HG02973 (cell line): ENCODE results near the gene PRSS16.
"Not testable (repeated sequence)": the region's sequence is repeated elsewhere in the genome, so short reads cannot be mapped to it uniquely, and the experiment has no call there.

Experiments used
- ATAC-seq: cut with Tn5 transposase; IDR thresholded peaks from one replicate; pipeline ENCODE4 v1.9.1; 2021; ENCODE audit warnings: moderate library complexity; ENCODE audit not compliant: unreplicated experiment

PRSS16 gene

GRCh38 chr6:27247133-27247836 is at the start of gene PRSS16:
Gene PRSS16 (plus strand): TSS chr6:27247701. CDS start chr6:27247738, 37 bp downstream.
- no peak for ATAC-seq

- ATAC-seq: no peak
These were observed 41.9 kb upstream of the PRSS16 start for GRCh38 chr6:27205375-27206278.

- ATAC-seq: no peak
These were observed 40.7 kb upstream of the PRSS16 start for GRCh38 chr6:27206806-27207205.

- ATAC-seq: no peak
These were observed 39.5 kb upstream of the PRSS16 start for GRCh38 chr6:27208042-27208441.

DNA sequence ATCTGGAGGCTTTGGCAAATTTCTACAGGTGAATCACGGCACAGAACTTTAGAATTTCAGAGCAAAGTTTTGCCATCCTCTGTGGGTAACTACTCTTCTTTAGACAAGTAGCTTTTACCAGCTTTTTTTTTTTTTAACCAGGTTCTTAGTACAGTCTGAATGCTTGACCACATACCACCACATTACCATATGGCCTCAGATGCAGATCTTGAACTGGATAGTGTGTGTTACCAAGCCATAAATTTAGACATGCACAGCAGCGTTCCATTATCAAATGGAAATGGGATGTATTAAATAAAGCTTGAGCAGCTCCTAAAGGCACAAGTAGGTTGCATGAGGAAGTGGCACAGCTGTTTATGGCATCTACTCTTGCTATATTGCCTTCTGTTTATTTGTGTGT is 38.3 kb upstream of the PRSS16 start:
- no peak for ATAC-seq

DNA sequence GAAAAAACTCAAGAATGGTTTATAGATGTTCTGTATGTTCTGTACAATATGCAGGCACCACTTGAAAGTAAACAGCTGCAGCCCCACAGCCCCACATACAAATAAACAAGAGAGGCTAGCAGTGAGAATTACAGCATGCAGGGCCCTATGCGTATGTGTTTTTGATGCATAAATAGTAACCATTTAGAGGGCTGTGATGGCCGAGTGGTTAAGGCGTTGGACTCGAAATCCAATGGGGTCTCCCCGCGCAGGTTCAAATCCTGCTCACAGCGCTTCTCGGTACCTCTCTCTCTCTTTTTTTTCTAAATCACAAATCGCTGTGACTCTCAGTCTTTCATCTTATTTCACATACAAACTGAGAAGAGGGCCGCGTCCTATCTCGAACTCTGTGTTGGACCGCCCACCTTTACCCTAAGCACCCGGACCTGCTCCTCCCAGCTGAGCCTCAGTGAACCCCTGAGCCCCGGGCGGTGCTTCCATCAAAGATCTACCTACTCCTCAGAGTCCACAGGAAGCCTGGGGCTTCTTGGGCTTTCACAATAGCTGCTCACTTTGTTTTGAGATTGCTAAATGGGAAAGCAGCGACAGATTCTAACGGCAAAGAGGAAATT is 37.7 kb upstream of the PRSS16 start:
- ATAC-seq: no peak

GRCh38 chr6:27213091-27213517 is 34.4 kb upstream of the PRSS16 start:
- ATAC-seq: not testable (repeated sequence)

DNA sequence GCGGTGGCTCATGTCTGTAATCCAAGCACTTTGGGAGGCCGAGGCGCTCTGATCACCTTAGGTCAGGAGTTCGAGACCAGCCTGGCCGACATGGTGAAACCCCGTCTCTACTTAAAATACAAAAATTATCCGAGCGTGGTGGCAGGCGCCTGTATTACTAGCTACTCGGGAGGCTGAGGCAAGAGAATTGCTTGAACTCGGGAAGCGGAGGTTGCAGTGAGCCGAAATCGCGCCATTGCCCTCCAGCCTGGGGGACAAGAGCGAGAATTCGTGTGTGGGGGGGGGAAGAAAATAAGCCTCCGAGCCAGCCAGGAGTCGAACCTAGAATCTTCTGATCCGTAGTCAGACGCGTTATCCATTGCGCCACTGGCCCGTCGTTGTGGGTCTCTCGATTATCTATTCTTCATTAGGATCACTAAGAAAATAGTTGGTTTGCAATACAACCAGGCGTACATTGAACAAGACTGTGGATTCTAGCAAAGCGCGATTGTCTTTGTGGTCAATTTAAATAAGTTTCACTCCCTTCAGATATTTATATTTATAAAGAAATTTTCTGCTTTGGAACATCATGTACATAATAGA is 33.9 kb upstream of the PRSS16 start:
- no peak for ATAC-seq

- no peak for ATAC-seq
These were observed 33.3 kb upstream of the PRSS16 start for GRCh38 chr6:27214126-27214601.

DNA sequence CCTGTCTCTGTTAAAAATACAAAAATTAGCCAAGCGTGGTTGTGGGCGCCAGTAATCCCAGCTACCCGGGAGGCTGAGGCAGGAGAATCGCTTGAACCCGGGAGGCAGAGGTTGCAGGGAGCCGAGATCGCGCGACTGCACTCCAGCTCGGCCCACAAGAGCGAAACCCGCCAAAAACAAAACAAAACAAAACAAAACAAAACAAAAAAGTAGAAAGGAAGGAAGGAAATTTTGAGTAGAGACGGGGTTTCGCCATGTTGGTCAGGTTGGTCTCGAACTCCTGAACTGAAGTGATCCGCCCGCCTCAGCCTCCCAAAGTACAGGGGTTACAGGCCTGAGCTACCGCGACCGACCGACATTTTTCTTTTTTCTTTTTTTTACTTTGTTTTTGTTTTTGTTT is 30.6 kb upstream of the PRSS16 start:
- ATAC-seq: no peak

DNA sequence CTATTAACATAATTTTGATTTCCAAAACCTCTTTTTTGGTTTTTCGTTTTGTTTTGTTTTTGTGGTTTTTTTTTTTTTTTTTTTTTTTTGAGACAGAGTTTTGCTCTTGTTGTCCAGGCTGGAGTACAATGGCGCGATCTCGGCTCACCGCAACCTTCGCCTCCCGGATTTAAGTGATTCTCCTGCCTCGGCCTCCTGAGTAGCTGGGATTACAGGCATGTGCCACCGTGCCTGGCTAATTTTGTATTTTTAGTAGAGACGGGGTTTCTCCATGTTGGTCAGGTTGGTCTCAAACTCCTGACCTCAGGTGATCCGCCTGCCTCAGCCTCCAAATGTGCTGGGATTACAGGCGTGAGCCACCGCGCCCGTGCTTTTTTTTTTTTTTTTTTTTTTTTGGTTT is 24.5 kb upstream of the PRSS16 start:
- ATAC-seq: not testable (repeated sequence)

GRCh38 chr6:27224729-27225128 is 22.8 kb upstream of the PRSS16 start:
- ATAC-seq: no peak

DNA sequence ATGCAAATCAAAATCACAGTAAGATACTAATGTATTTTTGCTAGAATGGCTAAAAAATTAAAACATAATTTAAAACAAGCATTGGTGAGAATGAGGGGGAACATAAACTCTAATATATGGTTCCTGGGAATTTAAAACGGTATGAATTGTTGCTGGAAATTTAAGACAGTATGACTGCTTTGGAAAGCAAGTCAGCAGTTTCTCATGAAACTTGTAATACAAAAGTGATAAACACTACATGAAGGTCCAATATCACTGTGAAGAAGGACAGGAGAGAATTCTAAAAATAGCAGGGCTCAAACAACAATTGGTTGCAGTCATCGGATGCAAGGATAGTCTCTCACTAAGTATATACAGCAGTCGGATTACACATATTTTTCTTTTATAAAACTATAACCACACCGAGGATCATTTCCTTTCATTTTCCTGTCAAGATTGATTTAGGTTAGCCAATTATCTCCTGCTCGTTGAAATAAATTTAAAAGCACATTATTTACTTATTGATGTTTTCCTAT is 18.5 kb upstream of the PRSS16 start:
- no peak for ATAC-seq

- ATAC-seq: no peak
These were observed 16.8 kb upstream of the PRSS16 start for GRCh38 chr6:27230758-27231111.

DNA sequence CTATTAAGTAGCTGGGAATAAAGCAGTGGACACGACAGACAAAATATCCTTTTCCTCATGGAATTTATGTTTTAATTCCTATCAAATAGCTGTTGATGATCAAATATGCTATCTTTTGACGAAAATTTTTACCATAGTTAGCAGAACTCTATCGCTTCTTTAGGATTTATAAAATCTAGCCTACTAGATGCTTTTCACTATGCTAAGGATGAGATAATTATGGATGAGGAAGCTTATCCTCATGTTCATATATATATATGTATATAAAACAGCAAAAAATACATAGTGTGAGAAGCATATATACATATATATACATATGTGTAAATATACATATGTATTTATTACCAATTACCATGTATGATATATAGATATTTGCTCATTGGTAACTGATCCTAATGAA is 12.9 kb upstream of the PRSS16 start:
- no peak for ATAC-seq

DNA sequence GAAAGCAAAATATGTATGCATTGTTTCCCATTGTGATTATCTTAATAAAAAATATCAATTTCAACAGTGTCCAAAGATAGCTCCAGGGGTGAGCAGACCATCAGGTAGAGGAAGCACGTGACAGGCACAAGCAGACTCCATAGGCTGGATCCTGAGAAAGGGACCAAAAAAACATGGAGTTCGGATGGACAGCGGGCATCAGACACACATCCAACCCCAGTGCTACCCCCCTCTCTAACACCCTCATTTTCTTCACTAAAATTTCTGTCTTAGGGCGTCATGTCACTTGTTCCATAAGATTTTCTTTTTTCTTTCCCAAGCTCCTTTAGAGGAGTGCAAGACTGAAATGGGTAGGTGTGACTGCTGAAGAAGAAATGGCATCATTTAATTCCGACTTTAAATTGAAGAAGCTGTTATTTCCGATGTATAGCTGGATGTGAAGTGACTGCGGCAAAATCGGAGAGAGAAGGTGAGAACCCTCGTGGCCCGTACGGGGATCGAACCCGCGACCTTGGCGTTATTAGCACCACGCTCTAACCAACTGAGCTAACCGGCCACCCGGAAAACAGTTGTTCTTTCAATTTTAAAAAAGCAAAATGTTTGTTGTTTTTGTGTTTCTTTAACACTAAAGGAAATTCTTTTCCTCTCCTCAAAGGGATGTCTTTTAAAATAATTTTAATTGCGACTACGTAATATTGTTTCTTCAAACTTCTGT is 10.3 kb upstream of the PRSS16 start:
- no peak for ATAC-seq

DNA sequence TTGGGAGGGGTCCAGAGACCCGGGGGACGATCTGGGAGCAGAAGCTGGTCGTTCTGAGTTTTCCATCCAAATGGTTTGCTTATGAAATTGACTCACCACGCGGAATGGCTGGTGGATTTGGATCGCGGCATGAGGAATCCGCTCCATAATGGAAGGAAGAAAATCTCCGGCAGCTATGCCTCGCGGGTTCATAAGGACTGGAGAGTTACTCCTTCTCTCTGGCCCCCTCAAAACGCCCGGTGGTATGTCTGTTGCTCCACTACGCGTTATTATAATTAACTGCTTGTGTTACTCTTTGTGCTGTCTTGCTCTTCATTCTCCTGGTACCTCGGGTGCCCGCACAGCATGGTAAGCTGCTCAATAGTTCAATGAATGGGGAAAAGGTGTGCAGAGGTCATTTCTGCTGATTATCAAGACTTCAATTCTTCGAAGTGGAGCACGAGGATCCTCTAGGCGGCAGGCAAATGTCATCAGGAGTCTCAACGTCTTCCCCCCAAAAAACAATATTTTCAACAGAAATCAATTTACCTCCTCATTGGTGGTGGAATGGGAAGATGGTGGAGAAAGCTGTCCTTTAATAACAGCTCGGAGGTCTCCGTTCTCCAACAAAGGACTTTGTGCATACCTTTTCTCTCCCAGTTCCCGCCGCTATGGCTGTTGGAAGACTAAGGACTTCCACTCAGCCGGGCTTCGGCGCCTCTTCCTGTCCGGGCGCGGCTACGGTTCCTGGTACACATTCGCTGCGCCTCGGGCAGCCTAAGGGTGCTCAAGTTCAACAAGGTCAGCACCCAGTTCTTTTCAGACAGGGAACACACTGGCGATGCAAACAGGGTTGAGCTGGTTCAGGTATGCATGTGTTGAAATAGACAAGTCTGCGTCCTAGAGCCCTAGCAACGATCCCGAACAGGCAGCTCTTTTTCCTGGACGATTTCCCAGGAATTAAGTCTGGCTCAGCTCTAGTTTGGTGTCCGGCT is 9.2 kb upstream of the PRSS16 start:
- ATAC-seq: no peak

DNA sequence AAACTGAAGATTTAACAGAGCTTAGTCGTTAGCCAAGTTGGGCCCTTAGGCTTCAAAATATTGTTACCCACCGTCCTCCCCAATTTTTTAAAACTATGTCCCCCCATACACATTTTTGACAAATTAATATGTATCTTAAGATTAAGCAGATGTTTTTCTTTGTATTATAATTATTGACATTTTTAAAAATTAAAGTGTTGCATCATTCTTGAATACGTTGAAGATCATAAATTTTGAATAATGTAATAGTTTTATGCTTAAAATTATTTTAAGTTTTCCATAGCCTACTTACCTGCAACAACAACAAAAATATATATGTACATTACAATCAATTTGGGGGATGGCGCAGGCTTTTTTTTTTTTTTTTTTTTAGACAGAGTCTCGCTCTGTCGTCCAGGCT is 8.2 kb upstream of the PRSS16 start:
- no peak for ATAC-seq

DNA sequence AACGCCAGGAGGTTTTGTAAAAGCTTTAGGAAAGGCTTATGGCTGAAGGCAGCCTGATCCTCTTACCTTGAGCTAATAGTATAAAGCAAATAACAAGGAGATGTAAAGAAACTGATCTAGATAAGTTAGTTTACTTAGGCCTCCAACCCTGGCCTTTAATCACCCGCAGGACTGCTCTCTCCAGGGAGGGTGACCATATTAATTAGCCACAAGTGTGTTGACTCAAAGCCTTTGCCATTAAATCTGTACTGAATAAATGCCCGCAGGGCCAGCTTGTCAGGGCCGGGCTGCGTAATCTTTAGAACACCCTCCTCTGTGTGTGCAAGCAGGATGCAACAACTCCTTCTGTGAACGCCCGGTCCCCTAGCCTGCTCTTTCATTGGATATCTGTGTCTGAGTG is 6.1 kb upstream of the PRSS16 start:
- no peak for ATAC-seq
